ENCODE data around the gene SSTR1.

DNA sequence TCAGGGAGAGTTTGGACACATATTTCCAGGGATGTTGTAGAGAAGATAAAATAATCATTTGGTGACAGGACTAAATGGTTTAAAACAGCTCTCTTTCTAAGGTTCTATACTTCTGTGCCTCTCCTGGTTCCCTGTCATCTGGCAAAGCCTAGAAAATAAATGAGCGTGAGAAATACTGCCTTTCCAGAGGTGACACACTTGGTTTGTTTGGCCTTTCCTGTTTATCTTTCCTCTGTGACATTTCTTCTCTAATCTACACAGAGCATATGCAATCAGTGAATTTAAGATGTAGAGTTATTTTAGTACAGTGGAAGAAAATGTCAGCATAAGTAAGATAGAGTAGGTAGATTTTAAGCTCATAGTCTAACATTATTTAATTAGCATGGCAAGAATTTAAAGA lies 22.0 kb upstream of the SSTR1 start:
- TF ChIP-seq, protein P1, sequence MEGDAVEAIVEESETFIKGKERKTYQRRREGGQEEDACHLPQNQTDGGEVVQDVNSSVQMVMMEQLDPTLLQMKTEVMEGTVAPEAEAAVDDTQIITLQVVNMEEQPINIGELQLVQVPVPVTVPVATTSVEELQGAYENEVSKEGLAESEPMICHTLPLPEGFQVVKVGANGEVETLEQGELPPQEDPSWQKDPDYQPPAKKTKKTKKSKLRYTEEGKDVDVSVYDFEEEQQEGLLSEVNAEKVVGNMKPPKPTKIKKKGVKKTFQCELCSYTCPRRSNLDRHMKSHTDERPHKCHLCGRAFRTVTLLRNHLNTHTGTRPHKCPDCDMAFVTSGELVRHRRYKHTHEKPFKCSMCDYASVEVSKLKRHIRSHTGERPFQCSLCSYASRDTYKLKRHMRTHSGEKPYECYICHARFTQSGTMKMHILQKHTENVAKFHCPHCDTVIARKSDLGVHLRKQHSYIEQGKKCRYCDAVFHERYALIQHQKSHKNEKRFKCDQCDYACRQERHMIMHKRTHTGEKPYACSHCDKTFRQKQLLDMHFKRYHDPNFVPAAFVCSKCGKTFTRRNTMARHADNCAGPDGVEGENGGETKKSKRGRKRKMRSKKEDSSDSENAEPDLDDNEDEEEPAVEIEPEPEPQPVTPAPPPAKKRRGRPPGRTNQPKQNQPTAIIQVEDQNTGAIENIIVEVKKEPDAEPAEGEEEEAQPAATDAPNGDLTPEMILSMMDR (IDR thresholded peaks at IDR 0.05): no peak
- TF ChIP-seq POLR2A (IDR thresholded peaks at IDR 0.05): no peak

Measured in tibial nerve (tissue), 3 donors.